HFF-Myc (cell line): ENCODE results near the gene SMG6.
"Not testable (repeated sequence)": the region's sequence is repeated elsewhere in the genome, so short reads cannot be mapped to it uniquely, and the experiment has no call there.

ENCODE experiments used
- DNase-seq: peaks from one replicate; pipeline ENCODE4 v3.0.0-alpha.2; 2011; ENCODE audit warnings: low read depth; ENCODE audit errors: extremely low read depth
- H3K4me3 ChIP-seq: replicated peaks from 2 replicates; pipeline ENCODE4 v1.5.1; 2011; ENCODE audit warnings: low read depth, mild to moderate bottlenecking, control low read depth, low read length
- CTCF ChIP-seq: IDR thresholded peaks from 2 replicates; pipeline ENCODE4 v1.5.1; 2012; ENCODE audit warnings: mild to moderate bottlenecking, low read depth, low read length, control low read depth; ENCODE audit errors: missing control alignments

The SMG6 gene

GRCh38 chr17:2323629-2324314, 20.2 kb upstream of the SMG6 start:
- no peak overlapping the region for H3K4me3 ChIP-seq
- no peak for TF ChIP-seq CTCF
- DNase-seq: no peak

- TF ChIP-seq CTCF: no peak
- no peak overlapping the region for H3K4me3 ChIP-seq
- no peak for DNase-seq
Observed at GRCh38 chr17:2321399-2321798, 17.8 kb upstream of the SMG6 start.

GRCh38 chr17:2319051-2319450, 15.5 kb upstream of the SMG6 start:
- DNase-seq: no peak
- no peak for TF ChIP-seq CTCF
- no peak overlapping the region for H3K4me3 ChIP-seq

GRCh38 chr17:2317796-2318195, 14.2 kb upstream of the SMG6 start:
- H3K4me3 ChIP-seq: no peak overlapping the region
- TF ChIP-seq CTCF: no peak
- no peak for DNase-seq

- H3K4me3 ChIP-seq, DNase-seq: not testable (repeated sequence)
Observed at GRCh38 chr17:2316916-2317205, 13.3 kb upstream of the SMG6 start.

GRCh38 chr17:2312736-2313135, 9.2 kb upstream of the SMG6 start:
- no peak for DNase-seq
- no peak overlapping the region for H3K4me3 ChIP-seq
- no peak for TF ChIP-seq CTCF

- TF ChIP-seq CTCF: no peak
- H3K4me3 ChIP-seq: no peak overlapping the region
- peak; percentile 16 for DNase-seq
Observed at GRCh38 chr17:2309338-2310154, 6.0 kb upstream of the SMG6 start.
